ENCODE data around the gene RPTOR.

- TF ChIP-seq CTCF (IDR thresholded peaks at IDR 0.05 in 2 of 3, conservative IDR thresholded peaks at IDR 0.05 in 1 of 3; ENCODE audit: control insufficient read depth in 2 of 3, extremely low read depth in 1 of 3, insufficient read depth in 1 of 3, low read depth in 3 of 3, low read length in 3 of 3) (no peak), HDGF (IDR thresholded peaks at IDR 0.05) (no peak), MYC (IDR thresholded peaks at IDR 0.05; ENCODE audit: insufficient read depth, insufficient read length, insufficient replicate concordance, low read length, severe bottlenecking) (no peak), MEF2A (IDR thresholded peaks at IDR 0.05; ENCODE audit: insufficient read depth, low read depth, low read length) (no peak), ZNF592 (IDR thresholded peaks at IDR 0.05) (no peak), POLR2A (IDR thresholded peaks at IDR 0.05; ENCODE audit: low read depth, low read length) (no peak), FOXM1 (IDR thresholded peaks at IDR 0.05; ENCODE audit: low read depth, low read length) (no peak), CBX5 (IDR thresholded peaks at IDR 0.05; ENCODE audit: low read depth) (no peak), CREB1 (IDR thresholded peaks at IDR 0.05; ENCODE audit: low read depth) (no peak), REST (IDR thresholded peaks at IDR 0.05; ENCODE audit: low read depth, low read length) (no peak), CEBPB (IDR thresholded peaks at IDR 0.05; ENCODE audit: borderline replicate concordance in 1 of 2, low read depth in 2 of 2, low read length in 2 of 2) (no peak), ZNF24 (IDR thresholded peaks at IDR 0.05) (no peak)
Observed at GRCh38 chr17:80517641-80518040, 27.0 kb upstream of the RPTOR start.
